ENCODE results near the gene SYCP1. TPM values are rescaled to one million over a fixed set of nuclear protein-coding genes. Genes with fewer than 3 reads are reported as not detected.
"Not testable (repeated sequence)": the region's sequence is repeated elsewhere in the genome, so short reads cannot be mapped to it uniquely, and the experiment has no call there.

The SYCP1 gene
- total RNA-seq, 1 experiment from 2014 or later: not detected

- H3K27me3 Mint-ChIP-seq (ENCODE audit: insufficient read depth, unreplicated experiment): peaks cover 3% of the 10 kb centered on the region
- H3K4me1 Mint-ChIP-seq (ENCODE audit: low read depth, unreplicated experiment): no peaks in the 10 kb centered on the region
- TF ChIP-seq CTCF (IDR thresholded peaks at IDR 0.05; ENCODE audit: insufficient read depth in 1 of 2, low read depth in 1 of 2, low read length in 1 of 2, severe bottlenecking in 1 of 2, unreplicated experiment in 1 of 2): no peak
- no peak for DNase-seq
- no peaks in the 10 kb centered on the region for H3K27me3 ChIP-seq (replicated peaks; ENCODE audit: control insufficient read depth, insufficient read depth, low read length)
- H3K4me3 ChIP-seq (ENCODE audit: low read depth, low read length): no peak overlapping the region
- H3K4me3 Mint-ChIP-seq (ENCODE audit: unreplicated experiment): no peak overlapping the region
- no peaks in the 10 kb centered on the region for H3K9me3 ChIP-seq
- no peaks in the 10 kb centered on the region for H3K4me1 ChIP-seq
- ChIA-PET POLR2A (no interaction called here), CTCF (no interaction called here)
- no TSS peak for BruUV-seq (replicated peaks)
- intact Hi-C loops (cut with micrococcal nuclease; ENCODE audit: unreplicated experiment): no loop called here
- H3K36me3 Mint-ChIP-seq (ENCODE audit: insufficient read depth, unreplicated experiment): no peaks in the 10 kb centered on the region
- no peak overlapping the region for H3K27ac Mint-ChIP-seq (ENCODE audit: unreplicated experiment)
- no peaks in the 10 kb centered on the region for H3K36me3 ChIP-seq (ENCODE audit: control insufficient read depth, insufficient read depth, low read length)
- H3K9me3 Mint-ChIP-seq (ENCODE audit: unreplicated experiment): peaks cover 9% of the 10 kb centered on the region
These were observed 32.7 kb upstream of the SYCP1 start for GRCh38 chr1:114821978-114822377.

- H3K9me3 Mint-ChIP-seq (ENCODE audit: unreplicated experiment): no peaks in the 10 kb centered on the region
- Histone ChIP-seq H3K4me1 (no peaks in the 10 kb centered on the region), H3K27me3 (replicated peaks; ENCODE audit: control insufficient read depth, insufficient read depth, low read length) (no peaks in the 10 kb centered on the region), H3K36me3 (ENCODE audit: control insufficient read depth, insufficient read depth, low read length) (no peaks in the 10 kb centered on the region), H3K4me3 (ENCODE audit: low read depth, low read length) (no peak overlapping the region), H3K9me3 (no peaks in the 10 kb centered on the region)
- no peaks in the 10 kb centered on the region for H3K4me1 Mint-ChIP-seq (ENCODE audit: low read depth, unreplicated experiment)
- H3K27ac Mint-ChIP-seq (ENCODE audit: unreplicated experiment): no peak overlapping the region
- H3K4me3 Mint-ChIP-seq (ENCODE audit: unreplicated experiment): no peak overlapping the region
- H3K36me3 Mint-ChIP-seq (ENCODE audit: insufficient read depth, unreplicated experiment): no peaks in the 10 kb centered on the region
- ChIA-PET CTCF (no interaction called here), POLR2A (no interaction called here)
- no TSS peak for BruUV-seq (replicated peaks)
- DNase-seq: no peak
- H3K27me3 Mint-ChIP-seq (ENCODE audit: insufficient read depth, unreplicated experiment): peaks cover 3% of the 10 kb centered on the region
- intact Hi-C loops (cut with micrococcal nuclease; ENCODE audit: unreplicated experiment): no loop called here
- TF ChIP-seq CTCF (IDR thresholded peaks at IDR 0.05; ENCODE audit: insufficient read depth in 1 of 2, low read depth in 1 of 2, low read length in 1 of 2, severe bottlenecking in 1 of 2, unreplicated experiment in 1 of 2): no peak
These were observed 26.4 kb upstream of the SYCP1 start for GRCh38 chr1:114828251-114828650.

GRCh38 chr1:114830075-114830474, 24.6 kb upstream of the SYCP1 start:
- H3K9me3 ChIP-seq; H3K36me3 ChIP-seq (ENCODE audit: control insufficient read depth, insufficient read depth, low read length); H3K4me1 Mint-ChIP-seq (ENCODE audit: low read depth, unreplicated experiment); H3K9me3 Mint-ChIP-seq (ENCODE audit: unreplicated experiment); POLR2A ChIA-PET; intact Hi-C loops (cut with micrococcal nuclease; ENCODE audit: unreplicated experiment); DNase-seq; H3K27me3 ChIP-seq (replicated peaks; ENCODE audit: control insufficient read depth, insufficient read depth, low read length); H3K4me3 ChIP-seq (ENCODE audit: low read depth, low read length); H3K36me3 Mint-ChIP-seq (ENCODE audit: insufficient read depth, unreplicated experiment); H3K4me3 Mint-ChIP-seq (ENCODE audit: unreplicated experiment); CTCF ChIA-PET; H3K27ac Mint-ChIP-seq (ENCODE audit: unreplicated experiment); H3K4me1 ChIP-seq; BruUV-seq (replicated peaks); H3K27me3 Mint-ChIP-seq (ENCODE audit: insufficient read depth, unreplicated experiment): not testable (repeated sequence)

All from Caco-2 (cell line).